ENCODE measurements around the gene TMOD2. TPM values are rescaled to one million over a fixed set of nuclear protein-coding genes. Genes with fewer than 3 reads are reported as not detected.

TMOD2 gene
- total RNA-seq, 1 experiment from 2014 or later = 5.7 TPM

GRCh38 chr15:51771773-51772172 lies 20.4 kb downstream of the TMOD2 start:
- no peak overlapping the region for H3K4me3 ChIP-seq (replicated peaks in 1 of 2; ENCODE audit: low read depth in 1 of 2, low read length in 2 of 2)
- CTCF ChIA-PET = interaction anchor here (1.3 kb wide), 1 partner anchor 122 kb away, joined by 5 read pairs; no protein-coding TSS in a partner anchor
- no peaks in the 10 kb centered on the region for H3K36me3 ChIP-seq (ENCODE audit: control insufficient read depth in 1 of 2, insufficient read depth in 2 of 2, low read length in 2 of 2)
- H3K4me1 ChIP-seq (ENCODE audit: control insufficient read depth in 1 of 2, insufficient read depth in 2 of 2, low read length in 2 of 2) = no peaks in the 10 kb centered on the region
- no peaks in the 10 kb centered on the region for H4K20me1 ChIP-seq (ENCODE audit: insufficient read depth)
- H3K79me2 ChIP-seq (ENCODE audit: insufficient read depth, low read length) = no peaks in the 10 kb centered on the region
- no peak for DNase-seq (ENCODE audit: low read depth, low spot score)
- H3K4me2 ChIP-seq (ENCODE audit: low read length) = no peak overlapping the region
- BruUV-seq (replicated peaks) = no TSS peak
- no peak overlapping the region for H3K27ac ChIP-seq (ENCODE audit: low read depth, low read length)
- H3K9me2 ChIP-seq (ENCODE audit: insufficient read depth) = no peaks in the 10 kb centered on the region
- H2AFZ ChIP-seq (ENCODE audit: low read depth, low read length, poor library complexity, severe bottlenecking) = no peak overlapping the region
- no peak for ATAC-seq
- no peaks in the 10 kb centered on the region for H3K27me3 ChIP-seq (ENCODE audit: insufficient read depth, low read length)
- TF ChIP-seq ZFX (IDR thresholded peaks at IDR 0.05) = no peak
- no peak for TF ChIP-seq ZNF274 (IDR thresholded peaks at IDR 0.05; ENCODE audit: low read depth, low read length)
- no peak for TF ChIP-seq POLR2AphosphoS5 (IDR thresholded peaks at IDR 0.05; ENCODE audit: low read depth, low read length)
- no peak for TF ChIP-seq TCF7L2 (IDR thresholded peaks at IDR 0.05; ENCODE audit: borderline replicate concordance, extremely low read depth, insufficient read depth, insufficient read length)
- TF ChIP-seq EZH2 (IDR thresholded peaks at IDR 0.05) = no peak
- no peak for TF ChIP-seq REST (IDR thresholded peaks at IDR 0.05; ENCODE audit: low read depth)
- TF ChIP-seq CEBPB (IDR thresholded peaks at IDR 0.05; ENCODE audit: low read depth) = no peak
- TF ChIP-seq CBX3 (IDR thresholded peaks at IDR 0.05; ENCODE audit: low read depth) = no peak
- no peak for TF ChIP-seq ZBTB33 (IDR thresholded peaks at IDR 0.05; ENCODE audit: extremely low read depth, insufficient replicate concordance, low read length)
- TF ChIP-seq ELF1 (IDR thresholded peaks at IDR 0.05; ENCODE audit: borderline replicate concordance, low read depth) = no peak
- no peak for TF ChIP-seq SP1 (IDR thresholded peaks at IDR 0.05; ENCODE audit: low read depth)
- TF ChIP-seq MAX (IDR thresholded peaks at IDR 0.05) = no peak
- no peak for TF ChIP-seq EZH2phosphoT487 (IDR thresholded peaks at IDR 0.05; ENCODE audit: borderline replicate concordance)
- no peak for TF ChIP-seq CTCF (IDR thresholded peaks at IDR 0.05 in 2 of 3, conservative IDR thresholded peaks at IDR 0.05 in 1 of 3; ENCODE audit: borderline replicate concordance in 1 of 3, insufficient read depth in 1 of 3, low read depth in 2 of 3, low read length in 2 of 3)
- POLR2A ChIA-PET = no interaction called here
- H3K9me3 ChIP-seq (ENCODE audit: control insufficient read depth in 1 of 2, insufficient read depth in 1 of 2, low read depth in 1 of 2, low read length in 2 of 2) = no peaks in the 10 kb centered on the region
- intact Hi-C loops (cut with micrococcal nuclease) = loop anchor here (10.0 kb wide), 1 partner anchor 237 kb away; no protein-coding TSS in a partner anchor
- H3K9ac ChIP-seq (ENCODE audit: low read length) = no peak overlapping the region
- RAD21 ChIA-PET (ENCODE audit: low non-redundant PET in 1 of 2, low total read pairs in 2 of 2, uncharacterized antibody in 2 of 2, unreplicated experiment in 2 of 2) = no interaction called here
